ENCODE data around the gene PTPRM. TPM values are rescaled to one million over a fixed set of nuclear protein-coding genes. Genes with fewer than 3 reads are reported as not detected.

Gene PTPRM
- polyA plus RNA-seq, 2 of the 4 experiments (the other 2 are of a cell fraction): 44.5 to 199 TPM

DNA sequence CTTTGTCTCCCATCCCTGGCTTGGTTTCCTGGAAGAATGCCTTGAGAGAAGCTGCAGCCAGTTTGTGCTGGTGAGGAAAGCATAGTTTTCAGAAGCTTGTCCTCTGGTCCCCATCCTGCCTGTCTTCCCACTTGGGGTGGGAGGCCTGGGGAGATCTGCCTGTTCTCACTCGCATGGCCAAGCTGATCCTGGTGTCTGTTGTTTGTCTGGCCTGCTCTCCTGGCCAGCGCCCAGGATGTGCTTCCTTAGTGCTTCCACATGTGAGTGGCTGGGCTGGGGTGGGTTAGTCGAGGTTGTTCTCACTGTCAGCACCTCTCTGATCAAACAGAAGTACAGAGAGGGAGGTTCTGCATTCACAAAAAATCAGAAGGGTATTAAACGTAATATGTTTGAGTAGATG lies 49.5 kb downstream of the PTPRM start:
- Histone ChIP-seq H3K27ac (peak overlapping the region in 1 of 2 experiments; percentile 67; a peak in 4 of 6 replicates), H3K9me3 (no peaks in the 10 kb centered on the region), H3K4me1 (peaks cover 44% of the 10 kb centered on the region), H3K4me3 (no peak overlapping the region), H3K4me2 (peak overlapping the region; percentile 66)
- DNase-seq (ENCODE audit: low read depth in 1 of 2, low spot score in 1 of 2) (no peak), FAIRE-seq (no peak), ATAC-seq (peak in 1 of 2 experiments; percentile 45; a peak in 2 of 6 replicates)
- ChIA-PET CTCF (interaction anchor here (0.6 kb wide), 1 partner anchor 129 kb away, joined by 3 read pairs; no protein-coding TSS in a partner anchor), POLR2A (no interaction called here)
- TF ChIP-seq POLR2AphosphoS2 (conservative IDR thresholded peaks at IDR 0.05; ENCODE audit: low read length) (no peak), ZC3H11A (IDR thresholded peaks at IDR 0.05) (no peak), HOXB13 (CRISPR knock-in tag; IDR thresholded peaks at IDR 0.05; ENCODE audit: low read depth) (no peak), SMC3 (IDR thresholded peaks at IDR 0.05) (no peak), RARB (CRISPR knock-in tag; IDR thresholded peaks at IDR 0.05) (no peak), FOSL2 (IDR thresholded peaks at IDR 0.05) (no peak), FOSL2 (CRISPR knock-in tag; IDR thresholded peaks at IDR 0.05) (no peak), FOXS1 (CRISPR knock-in tag; IDR thresholded peaks at IDR 0.05) (no peak), MAZ (IDR thresholded peaks at IDR 0.05; ENCODE audit: borderline replicate concordance, low read depth, low read length) (no peak), HEYL (CRISPR knock-in tag; IDR thresholded peaks at IDR 0.05) (no peak)
- TF ChIP-seq, protein P1, sequence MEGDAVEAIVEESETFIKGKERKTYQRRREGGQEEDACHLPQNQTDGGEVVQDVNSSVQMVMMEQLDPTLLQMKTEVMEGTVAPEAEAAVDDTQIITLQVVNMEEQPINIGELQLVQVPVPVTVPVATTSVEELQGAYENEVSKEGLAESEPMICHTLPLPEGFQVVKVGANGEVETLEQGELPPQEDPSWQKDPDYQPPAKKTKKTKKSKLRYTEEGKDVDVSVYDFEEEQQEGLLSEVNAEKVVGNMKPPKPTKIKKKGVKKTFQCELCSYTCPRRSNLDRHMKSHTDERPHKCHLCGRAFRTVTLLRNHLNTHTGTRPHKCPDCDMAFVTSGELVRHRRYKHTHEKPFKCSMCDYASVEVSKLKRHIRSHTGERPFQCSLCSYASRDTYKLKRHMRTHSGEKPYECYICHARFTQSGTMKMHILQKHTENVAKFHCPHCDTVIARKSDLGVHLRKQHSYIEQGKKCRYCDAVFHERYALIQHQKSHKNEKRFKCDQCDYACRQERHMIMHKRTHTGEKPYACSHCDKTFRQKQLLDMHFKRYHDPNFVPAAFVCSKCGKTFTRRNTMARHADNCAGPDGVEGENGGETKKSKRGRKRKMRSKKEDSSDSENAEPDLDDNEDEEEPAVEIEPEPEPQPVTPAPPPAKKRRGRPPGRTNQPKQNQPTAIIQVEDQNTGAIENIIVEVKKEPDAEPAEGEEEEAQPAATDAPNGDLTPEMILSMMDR (IDR thresholded peaks at IDR 0.05): no peak
- TF ChIP-seq, protein P2, sequence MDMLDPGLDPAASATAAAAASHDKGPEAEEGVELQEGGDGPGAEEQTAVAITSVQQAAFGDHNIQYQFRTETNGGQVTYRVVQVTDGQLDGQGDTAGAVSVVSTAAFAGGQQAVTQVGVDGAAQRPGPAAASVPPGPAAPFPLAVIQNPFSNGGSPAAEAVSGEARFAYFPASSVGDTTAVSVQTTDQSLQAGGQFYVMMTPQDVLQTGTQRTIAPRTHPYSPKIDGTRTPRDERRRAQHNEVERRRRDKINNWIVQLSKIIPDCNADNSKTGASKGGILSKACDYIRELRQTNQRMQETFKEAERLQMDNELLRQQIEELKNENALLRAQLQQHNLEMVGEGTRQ (IDR thresholded peaks at IDR 0.05): no peak
- 47% methylated on average over 4 of the region's 4 CpGs for WGBS (ENCODE audit: missing lambda C conversion rate)

DNA sequence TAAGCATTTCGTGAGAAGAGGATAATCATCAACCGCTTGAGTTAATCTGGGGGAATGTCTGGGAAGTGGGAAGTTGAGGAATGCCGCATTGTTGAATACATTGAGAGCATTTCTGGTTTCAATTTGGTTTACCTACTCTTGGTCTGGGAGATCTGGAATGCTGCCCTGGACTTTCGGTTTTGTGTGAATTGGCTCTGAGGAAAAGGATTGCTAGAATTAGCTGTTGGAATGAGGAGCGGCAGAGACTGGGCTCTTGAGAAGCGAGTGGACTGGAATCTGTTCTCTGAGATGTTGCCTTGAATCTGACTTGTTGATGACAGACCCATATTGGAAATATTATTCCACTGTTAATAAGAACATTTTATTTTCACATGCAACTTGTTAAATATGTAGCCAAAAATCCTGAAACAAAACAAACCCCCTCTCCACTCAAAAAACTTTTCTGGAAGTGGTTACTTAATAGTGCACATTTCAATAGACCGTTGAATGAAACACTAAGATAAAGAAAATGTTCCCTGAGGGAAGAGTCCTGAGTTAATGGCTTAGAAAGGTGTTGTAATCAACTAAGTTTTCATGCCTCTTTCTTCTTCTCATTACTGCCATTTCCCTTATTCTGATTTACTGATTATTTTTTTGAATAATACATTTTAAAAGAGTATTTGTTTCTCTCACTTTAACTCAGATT lies 50.8 kb downstream of the PTPRM start:
- peaks cover 56% of the 10 kb centered on the region for H3K4me1 ChIP-seq
- peak overlapping the region; percentile 66 for H3K4me2 ChIP-seq
- CTCF ChIA-PET: no interaction called here
- DNase-seq (ENCODE audit: low read depth in 1 of 2, low spot score in 1 of 2) (no peak), ATAC-seq (no peak), FAIRE-seq (no peak)
- WGBS (ENCODE audit: missing lambda C conversion rate): 53% methylated on average over 7 of the region's 7 CpGs
- peak overlapping the region in 1 of 2 experiments; percentile 34; a peak in 2 of 6 replicates for H3K27ac ChIP-seq
- POLR2A ChIA-PET: no interaction called here
- H3K9me3 ChIP-seq: no peaks in the 10 kb centered on the region
- no peak for TF ChIP-seq RNF2 (IDR thresholded peaks at IDR 0.05; ENCODE audit: borderline replicate concordance, low read depth)
- no peak for TF ChIP-seq GATA3 (IDR thresholded peaks at IDR 0.05; ENCODE audit: borderline replicate concordance)
- TF ChIP-seq EHMT2 (IDR thresholded peaks at IDR 0.05; ENCODE audit: low read depth): no peak
- TF ChIP-seq MAZ (IDR thresholded peaks at IDR 0.05; ENCODE audit: borderline replicate concordance, low read depth, low read length): no peak
- TF ChIP-seq SREBF2 (IDR thresholded peaks at IDR 0.05): no peak
- no peak for TF ChIP-seq ESRRA (IDR thresholded peaks at IDR 0.05; ENCODE audit: borderline replicate concordance, low read length)
- no peak for TF ChIP-seq CEBPB (IDR thresholded peaks at IDR 0.05)
- TF ChIP-seq ZC3H11A (IDR thresholded peaks at IDR 0.05): no peak
- TF ChIP-seq, protein P3, sequence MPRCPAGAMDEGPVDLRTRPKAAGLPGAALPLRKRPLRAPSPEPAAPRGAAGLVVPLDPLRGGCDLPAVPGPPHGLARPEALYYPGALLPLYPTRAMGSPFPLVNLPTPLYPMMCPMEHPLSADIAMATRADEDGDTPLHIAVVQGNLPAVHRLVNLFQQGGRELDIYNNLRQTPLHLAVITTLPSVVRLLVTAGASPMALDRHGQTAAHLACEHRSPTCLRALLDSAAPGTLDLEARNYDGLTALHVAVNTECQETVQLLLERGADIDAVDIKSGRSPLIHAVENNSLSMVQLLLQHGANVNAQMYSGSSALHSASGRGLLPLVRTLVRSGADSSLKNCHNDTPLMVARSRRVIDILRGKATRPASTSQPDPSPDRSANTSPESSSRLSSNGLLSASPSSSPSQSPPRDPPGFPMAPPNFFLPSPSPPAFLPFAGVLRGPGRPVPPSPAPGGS (IDR thresholded peaks at IDR 0.05): no peak
- TF ChIP-seq, protein P4, sequence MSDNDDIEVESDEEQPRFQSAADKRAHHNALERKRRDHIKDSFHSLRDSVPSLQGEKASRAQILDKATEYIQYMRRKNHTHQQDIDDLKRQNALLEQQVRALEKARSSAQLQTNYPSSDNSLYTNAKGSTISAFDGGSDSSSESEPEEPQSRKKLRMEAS (IDR thresholded peaks at IDR 0.05): no peak
- TF ChIP-seq TFCP2L1 (CRISPR knock-in tag; IDR thresholded peaks at IDR 0.05): no peak
- no peak overlapping the region for H3K4me3 ChIP-seq
